HG03175 (cell line): ENCODE data around the gene NACC2.
"Not testable (repeated sequence)": the region's sequence is repeated elsewhere in the genome, so short reads cannot be mapped to it uniquely, and the experiment has no call there.

Source experiments
- ATAC-seq: cut with Tn5 transposase; IDR thresholded peaks from one replicate; pipeline ENCODE4 v1.9.1; 2021; ENCODE audit warnings: mild to moderate bottlenecking, moderate library complexity; ENCODE audit not compliant: unreplicated experiment

The NACC2 gene

DNA sequence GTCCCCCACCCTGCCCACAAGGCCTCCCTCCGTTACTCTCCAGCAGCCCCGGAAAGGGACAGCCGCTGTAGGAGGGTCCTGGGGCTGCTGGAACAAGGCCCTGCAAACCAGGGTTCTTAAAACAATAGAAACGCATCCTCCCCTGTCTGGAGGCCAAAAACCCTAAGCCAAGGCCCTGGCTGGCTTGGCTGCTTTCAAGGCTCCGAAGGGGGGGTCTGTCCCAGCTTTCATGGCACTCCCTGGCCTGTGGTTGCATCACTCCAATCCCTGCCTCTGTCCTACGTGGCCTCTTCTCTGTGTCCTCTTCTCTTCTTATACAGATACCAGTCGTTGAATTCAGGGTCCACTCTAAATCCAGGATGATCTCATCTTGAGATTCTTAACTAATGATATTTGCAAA, 126.5 kb downstream of the NACC2 start:
- no peak for ATAC-seq

DNA sequence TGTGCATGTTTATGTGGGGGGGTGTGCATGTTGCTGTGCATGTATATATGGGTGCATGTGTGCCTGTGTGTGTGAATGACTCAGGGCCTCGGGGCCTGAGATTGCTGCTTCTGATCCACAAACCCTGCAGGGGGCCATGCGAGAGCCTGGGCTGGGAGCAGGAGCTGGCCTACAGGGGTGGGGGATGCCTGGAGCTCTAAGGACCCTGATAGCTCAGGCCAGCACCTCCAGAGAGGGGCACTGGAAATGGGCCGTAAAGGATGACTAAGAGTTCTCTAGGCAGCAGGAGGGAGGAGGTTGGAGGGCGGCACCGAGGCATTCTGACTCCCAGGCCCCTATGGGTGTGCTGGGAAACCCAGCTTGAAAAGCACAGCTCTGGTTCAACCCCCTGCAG, 127.0 kb downstream of the NACC2 start:
- ATAC-seq = no peak

DNA sequence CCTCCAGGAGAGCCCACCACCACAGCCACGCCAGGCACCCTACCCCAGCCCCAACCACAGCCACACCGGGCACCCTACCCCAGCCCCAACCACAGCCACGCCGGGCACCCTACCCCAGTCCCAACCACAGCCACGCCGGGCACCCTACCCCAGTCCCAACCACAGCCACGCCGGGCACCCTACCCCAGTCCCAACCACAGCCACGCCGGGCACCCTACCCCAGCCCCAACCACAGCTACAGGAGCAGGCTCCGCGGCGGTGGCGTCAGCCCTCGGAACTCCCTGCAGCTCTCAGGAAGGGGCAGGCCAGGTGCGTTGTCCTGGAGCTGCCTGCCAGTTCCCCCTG, 128.2 kb downstream of the NACC2 start:
- ATAC-seq = not testable (repeated sequence)

DNA sequence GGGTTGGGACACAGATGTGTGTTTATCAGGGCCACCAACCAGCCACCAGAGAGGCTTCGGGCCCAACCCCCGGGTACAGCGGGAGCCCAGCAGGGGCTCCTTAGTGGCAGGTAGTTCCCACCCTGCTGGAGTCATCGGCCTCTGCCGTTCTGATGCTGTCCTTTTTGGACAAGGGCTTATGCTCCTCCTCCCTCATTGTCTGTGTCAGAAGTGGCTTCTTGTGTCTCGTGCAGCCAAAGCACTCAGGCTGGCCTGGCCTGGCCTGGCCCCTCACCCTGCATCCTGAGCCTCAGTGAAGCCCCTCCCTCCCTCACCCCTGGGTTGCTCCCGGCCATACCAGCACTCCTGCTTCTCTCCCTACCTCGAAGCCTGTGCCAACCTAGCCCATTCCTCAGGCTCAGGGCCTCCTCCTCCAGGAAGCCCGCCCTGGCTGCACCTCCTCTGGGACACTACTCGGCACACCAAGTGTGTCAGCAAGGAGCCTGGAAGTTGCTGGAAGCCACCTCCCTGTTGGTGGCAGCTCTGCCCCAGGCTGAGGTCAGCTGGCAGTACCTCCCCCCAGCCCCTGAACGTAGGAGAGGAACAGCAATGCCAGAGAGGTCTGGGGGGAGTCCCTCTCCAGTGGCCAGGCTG, 129.8 kb downstream of the NACC2 start:
- no peak for ATAC-seq

DNA sequence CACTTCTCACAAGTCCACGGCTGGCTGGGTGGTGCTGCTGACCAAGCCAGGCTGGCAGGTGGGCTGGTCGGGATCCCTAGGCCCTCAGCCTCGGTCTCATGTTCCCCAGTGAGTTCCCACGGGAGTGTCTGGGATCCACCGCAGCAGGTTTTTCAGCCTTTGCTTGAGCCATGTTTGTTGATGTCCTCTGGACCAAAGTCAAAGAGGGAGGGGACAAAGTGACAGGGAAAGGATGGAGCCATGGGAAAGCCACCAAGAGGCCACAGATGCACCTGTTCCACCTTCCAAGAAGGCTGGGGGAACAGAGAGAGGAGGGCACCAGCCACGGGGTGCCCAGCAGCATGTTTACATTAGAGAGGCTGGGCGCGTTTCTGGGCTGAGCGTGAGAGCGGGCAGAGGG, 131.2 kb downstream of the NACC2 start:
- ATAC-seq = no peak

DNA sequence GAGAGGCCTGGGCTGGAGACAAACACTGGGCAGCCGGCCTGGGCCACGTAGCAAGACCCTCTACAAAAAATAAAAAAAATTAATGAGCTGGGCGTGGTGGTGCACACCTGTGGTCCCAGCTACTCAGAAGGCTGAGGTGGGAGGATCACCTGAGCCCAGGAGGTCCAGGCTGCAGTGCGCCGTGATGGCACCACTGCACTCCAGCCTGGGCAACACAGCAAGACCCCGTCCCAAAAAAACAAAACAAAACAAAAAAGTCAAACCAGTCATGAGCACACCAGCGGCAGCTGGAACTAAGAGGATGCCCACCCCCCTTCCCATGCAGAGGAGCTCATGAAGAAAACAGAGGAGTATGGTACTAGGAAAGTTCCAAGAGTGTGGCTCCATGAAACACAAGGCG, 131.8 kb downstream of the NACC2 start:
- no peak for ATAC-seq

DNA sequence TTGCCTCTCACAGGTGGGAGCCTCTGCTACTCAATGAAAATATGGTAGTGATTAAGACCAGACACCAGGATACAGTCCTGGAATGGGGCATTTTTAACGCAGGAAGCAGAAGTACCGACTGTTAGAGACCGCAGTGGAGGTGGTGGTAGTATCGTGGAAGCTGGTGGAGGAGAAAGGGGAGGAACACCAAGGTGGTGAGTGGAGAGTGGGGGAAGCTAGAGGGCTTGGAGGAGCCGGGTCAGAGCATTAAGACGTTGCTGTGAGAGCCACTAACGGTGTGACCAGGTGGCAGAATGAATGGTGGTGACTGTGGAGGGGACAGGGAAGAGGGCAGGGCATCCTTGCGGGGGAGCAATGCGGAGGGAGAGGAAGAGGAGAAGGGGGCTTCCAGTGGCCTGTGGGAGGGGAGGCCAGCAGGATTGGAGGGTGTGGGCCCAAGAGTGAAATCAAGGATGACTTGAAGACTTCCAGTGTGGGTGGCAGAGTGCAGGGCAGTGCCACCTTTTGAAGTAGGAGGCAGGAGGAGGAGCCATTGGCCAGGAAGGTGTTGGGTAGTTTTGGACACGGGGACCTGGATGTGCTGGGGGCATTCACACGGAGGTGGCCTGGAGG, 132.3 kb downstream of the NACC2 start:
- ATAC-seq = no peak

DNA sequence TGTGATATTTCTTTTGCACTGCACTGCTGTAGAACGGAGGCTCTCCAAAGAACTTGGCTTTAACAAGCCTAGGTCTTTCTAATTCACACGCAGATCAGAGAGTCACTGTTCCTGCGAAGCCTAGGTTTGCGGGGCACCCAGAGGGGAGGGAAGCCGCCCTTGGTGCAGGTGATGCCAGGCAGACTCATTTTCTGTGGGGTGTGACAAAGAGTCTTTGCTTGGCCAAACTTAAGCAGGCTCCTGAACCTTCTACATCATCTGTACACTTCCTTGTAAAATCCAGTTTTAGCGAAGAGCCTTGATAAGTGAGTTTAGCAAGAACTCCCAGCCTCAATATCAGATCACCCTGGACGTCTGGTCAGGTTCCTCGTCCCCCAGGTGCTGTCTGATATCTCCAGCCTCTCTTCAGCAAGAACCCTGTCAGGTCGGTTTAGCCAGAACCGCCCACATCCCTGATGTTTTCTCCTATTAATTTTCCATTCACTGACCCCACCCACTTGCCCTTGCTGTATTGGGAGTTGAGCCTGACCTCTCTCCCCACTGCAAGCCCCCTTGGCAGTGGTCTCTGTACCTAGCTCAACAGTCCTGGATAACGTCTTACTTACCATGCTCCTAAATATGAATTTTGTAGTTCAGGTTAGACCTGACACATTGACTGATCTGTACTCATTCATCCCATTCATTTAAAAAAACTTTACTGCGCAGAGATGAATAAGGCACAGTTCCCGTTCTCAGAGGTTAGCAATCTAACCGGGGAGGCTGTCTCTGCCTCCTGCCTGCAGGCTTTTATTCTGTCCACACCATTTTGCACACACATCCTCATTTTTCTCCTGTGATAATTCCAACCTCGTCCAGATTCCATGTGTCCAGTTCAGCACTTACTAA, 133.0 kb downstream of the NACC2 start:
- no peak for ATAC-seq

DNA sequence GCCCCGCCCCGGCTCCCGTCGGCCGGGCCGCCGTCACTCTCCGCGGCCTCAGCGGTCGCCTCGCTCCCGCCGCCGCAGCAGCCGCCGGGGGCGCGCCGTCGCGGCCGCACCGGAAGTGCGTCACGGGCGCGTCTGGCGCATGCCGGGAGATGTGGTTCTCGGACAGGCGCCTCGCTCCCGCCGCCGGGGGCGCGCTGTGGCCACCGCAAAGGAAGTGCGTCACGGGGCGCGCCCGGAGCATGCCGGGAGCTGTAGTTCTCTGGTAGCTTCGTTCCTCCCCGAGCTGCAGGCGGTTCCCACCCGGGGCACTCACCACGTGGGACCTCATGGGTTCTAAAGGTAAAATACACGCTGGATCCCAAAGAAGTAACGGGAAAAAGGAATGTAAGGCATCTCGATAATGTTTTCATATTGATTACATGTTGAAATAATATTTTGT, 133.8 kb downstream of the NACC2 start, which contains the start of gene UBAC1:
UBAC1 (minus strand) TSS at position 97 of the 439 bp plus-strand sequence. CDS start 211 bp downstream, outside the sequence.
- peak; percentile 91 for ATAC-seq

DNA sequence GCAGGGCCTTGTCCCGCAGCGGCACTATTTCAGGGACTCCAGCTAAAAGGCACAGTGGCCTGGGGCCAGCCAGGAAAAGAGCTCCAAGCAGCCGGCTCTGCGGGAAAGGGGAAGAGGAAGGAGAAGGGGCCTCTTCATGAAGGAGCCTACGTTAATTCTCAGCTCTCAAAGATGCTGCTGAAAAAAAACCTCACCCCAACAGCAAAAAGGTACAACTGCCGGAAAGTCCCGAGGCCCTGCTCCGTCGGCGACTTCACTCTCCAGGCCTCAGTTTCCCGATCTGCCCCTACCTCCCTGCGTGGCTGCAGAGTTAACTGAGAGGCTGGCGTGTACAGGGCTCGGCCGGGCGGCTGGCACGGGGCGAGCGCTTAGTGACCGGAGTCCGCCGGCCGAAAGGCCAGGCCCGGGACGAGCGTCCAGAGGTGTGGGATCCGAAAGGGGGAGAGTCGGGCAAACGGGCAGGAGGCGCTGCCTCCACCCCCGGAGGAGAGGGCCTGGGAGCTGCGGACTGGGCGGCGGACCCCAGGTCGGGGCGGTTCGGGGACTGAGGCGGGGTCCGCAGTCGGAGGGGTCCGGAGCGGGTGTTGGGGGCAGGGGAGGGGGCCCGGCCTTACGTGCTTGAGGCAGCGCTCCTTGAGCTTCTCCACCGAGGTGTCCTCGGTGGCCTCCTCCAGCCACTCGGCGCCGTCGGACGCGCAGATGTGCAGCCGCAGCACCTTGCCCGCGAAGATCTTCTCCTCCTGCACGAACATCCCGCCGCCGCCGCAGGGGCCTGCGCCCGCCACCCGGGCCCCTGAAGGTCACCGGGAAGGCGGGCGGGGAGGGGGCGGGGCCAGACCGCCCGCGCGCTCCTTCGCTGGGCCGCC, 134.4 kb downstream of the NACC2 start:
- no peak for ATAC-seq

DNA sequence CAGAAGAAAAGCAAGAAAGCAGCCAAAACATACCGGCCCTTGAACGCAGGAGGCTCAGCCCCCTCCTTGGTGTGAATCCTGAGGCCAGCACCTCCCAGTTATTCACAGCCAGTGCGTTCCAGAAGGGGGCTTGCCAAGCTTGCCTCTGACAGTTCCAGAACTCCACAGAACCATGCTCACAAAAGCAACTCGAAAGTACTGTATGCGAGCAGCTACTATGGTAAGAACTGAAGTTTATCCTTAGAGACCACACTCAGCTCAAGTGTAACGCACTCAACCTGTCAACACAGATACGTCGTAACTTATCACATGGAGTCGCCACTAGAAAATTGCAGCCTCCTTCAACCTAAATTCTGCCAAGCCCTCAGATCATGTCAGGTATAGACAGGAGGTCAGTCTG, 135.3 kb downstream of the NACC2 start:
- ATAC-seq = no peak

DNA sequence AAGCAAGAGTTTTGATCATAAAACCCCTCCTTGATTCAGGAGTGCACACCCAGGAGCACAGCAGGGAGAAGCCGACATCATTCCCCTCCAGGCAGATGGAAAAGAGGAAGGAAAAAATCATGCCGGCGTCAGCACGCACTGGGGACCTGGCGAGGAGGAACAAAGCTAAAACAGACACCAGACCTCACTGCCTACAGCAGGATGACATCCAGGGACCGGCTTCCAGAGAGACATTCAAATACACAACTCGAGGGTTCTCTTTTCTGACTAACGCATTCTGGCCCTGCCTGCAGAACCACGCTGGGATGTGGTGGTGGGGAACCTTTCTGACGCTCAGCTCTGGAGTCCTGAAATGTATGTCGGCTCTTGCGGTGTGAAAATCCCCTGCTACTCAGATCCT, 136.6 kb downstream of the NACC2 start:
- no peak for ATAC-seq

DNA sequence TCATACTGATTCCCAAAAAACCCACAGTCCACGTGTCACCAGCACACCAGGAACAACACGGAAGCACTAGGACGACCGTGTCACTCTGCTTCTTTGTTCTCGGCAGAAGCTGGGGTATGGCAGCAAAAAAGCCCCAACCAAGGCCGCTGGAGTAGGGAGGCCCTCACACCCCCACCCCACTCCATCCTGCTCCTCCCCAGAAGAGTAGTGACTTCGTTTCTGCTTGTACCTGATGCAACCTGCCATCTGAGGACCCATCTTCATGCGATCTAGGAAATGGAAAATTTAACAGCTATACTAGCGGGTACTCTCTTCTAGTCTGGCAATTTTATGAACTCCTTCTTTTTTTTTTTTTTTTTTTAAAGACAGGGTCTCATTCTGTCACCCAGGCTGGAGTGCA, 137.7 kb downstream of the NACC2 start:
- ATAC-seq = no peak

DNA sequence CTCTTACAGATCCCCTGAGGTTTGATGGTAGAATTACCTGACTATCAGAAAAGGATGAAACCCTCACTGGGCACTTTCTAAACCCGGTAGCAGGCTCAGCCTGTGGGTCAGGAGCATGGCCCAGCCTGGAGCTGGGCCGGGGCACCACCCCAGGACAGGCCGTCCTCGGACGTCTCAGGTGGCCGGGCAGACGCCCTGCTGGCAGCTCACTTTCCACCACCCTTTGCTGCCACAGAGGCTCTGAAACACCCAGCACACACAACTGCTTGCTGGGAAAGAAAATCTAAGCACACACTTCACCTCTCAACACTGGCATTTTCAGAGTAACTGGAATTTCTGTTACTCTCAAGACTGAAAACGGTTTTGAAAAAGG, 138.3 kb downstream of the NACC2 start:
- no peak for ATAC-seq
